Smooth muscle cell (in vitro differentiated cells): ENCODE measurements around the gene DLL3. TPM values are rescaled to one million over a fixed set of nuclear protein-coding genes. Genes with fewer than 3 reads are reported as not detected.

Experiments used
- DNase-seq: peaks from one replicate; lab custom pipeline; 2025; ENCODE audit not compliant: unreplicated experiment; lab: John Stamatoyannopoulos, UW
- H2AFZ ChIP-seq: fragments of 200-600 bp; sonication (generic); 2 replicates; pipeline ENCODE4 v1.6.0; 2016; ENCODE audit warnings: antibody characterized with exemption, low read depth, mild to moderate bottlenecking
- H3F3A ChIP-seq: fragments of 200-600 bp; sonication (generic); 2 replicates; pipeline ENCODE4 v1.6.0; 2017; ENCODE audit warnings: antibody characterized with exemption, low read depth
- H3K27ac ChIP-seq: fragments of 200-600 bp; sonication (generic); 2 replicates; pipeline ENCODE4 v1.5.1; 2016; ENCODE audit warnings: low read depth, mild to moderate bottlenecking
- H3K27me3 ChIP-seq: fragments of 200-600 bp; sonication (generic); 2 replicates; pipeline ENCODE4 v1.6.1; 2016; ENCODE audit warnings: low read depth, mild to moderate bottlenecking
- H3K36me3 ChIP-seq: fragments of 200-600 bp; sonication (generic); 2 replicates; pipeline ENCODE4 v1.5.1; 2016; ENCODE audit warnings: low read depth
- H3K4me1 ChIP-seq: fragments of 200-600 bp; sonication (generic); 2 replicates; pipeline ENCODE4 v1.5.1; 2016; ENCODE audit warnings: low read depth
- H3K4me2 ChIP-seq: fragments of 200-600 bp; sonication (generic); 2 replicates; pipeline ENCODE4 v1.6.0; 2016; ENCODE audit warnings: mild to moderate bottlenecking
- H3K4me3 ChIP-seq: fragments of 200-600 bp; sonication (generic); 2 replicates; pipeline ENCODE4 v1.5.1; 2016; ENCODE audit warnings: mild to moderate bottlenecking
- H3K79me2 ChIP-seq: fragments of 200-600 bp; sonication (generic); 2 replicates; pipeline ENCODE4 v1.6.0; 2016; ENCODE audit warnings: low read depth, mild to moderate bottlenecking
- H3K9ac ChIP-seq: fragments of 200-600 bp; sonication (generic); 2 replicates; pipeline ENCODE4 v1.6.0; 2016; ENCODE audit warnings: low read depth
- H3K9me3 ChIP-seq: fragments of 200-600 bp; sonication (generic); replicated peaks from 2 replicates; pipeline ENCODE4 v1.5.1; 2016; ENCODE audit warnings: low read depth
- H4K20me1 ChIP-seq: fragments of 200-600 bp; sonication (generic); 2 replicates; pipeline ENCODE4 v1.6.0; 2016; ENCODE audit warnings: low read depth
- CTCF ChIP-seq: fragments of 200-600 bp; sonication (generic); IDR thresholded peaks from 2 replicates; pipeline ENCODE4 v1.5.1; 2017; ENCODE audit warnings: borderline replicate concordance, mild to moderate bottlenecking, antibody characterized with exemption; ENCODE audit not compliant: insufficient read depth, poor library complexity, severe bottlenecking
- WGBS: methylation state at CpG from one replicate; pipeline ENCODE4 v1.1.7; 2016; ENCODE audit warnings: low lambda C conversion rate; 5-methylcytosine and 5-hydroxymethylcytosine counted together
- polyA plus RNA-seq: library from polyadenylated mRNA; unstranded; fragments of >200 nt; fragmentation: Nextera tagmentation; extraction: Ambion mirVana; gene quantifications from 2 replicates; pipeline ENCODE4 v1.2.1, GENCODE V29; 2016
- total RNA-seq: library from RNA; depleted of rRNA; stranded (reverse); fragments of >200 nt; gene quantifications from 2 replicates; pipeline ENCODE4 v1.2.3, GENCODE V29; 2014

Gene DLL3
- total and polyA plus RNA-seq, 2 experiments from 2014 or later, result 1.6 to 9.3 TPM

- H2AFZ ChIP-seq, result no peak overlapping the region
- H3K79me2 ChIP-seq, result no peaks in the 10 kb centered on the region
- no peak overlapping the region for H3K4me2 ChIP-seq
- DNase-seq, result no peak
- no peaks in the 10 kb centered on the region for H3K9me3 ChIP-seq
- H4K20me1 ChIP-seq, result no peaks in the 10 kb centered on the region
- TF ChIP-seq CTCF, result no peak
- no peaks in the 10 kb centered on the region for H3K4me1 ChIP-seq
- no peak overlapping the region for H3K9ac ChIP-seq
- H3K27ac ChIP-seq, result no peak overlapping the region
- H3F3A ChIP-seq, result no peaks in the 10 kb centered on the region
- no peaks in the 10 kb centered on the region for H3K36me3 ChIP-seq
- WGBS, result 91% methylated on average over 8 of the region's 8 CpGs
- no peak overlapping the region for H3K4me3 ChIP-seq
- peaks cover 23% of the 10 kb centered on the region for H3K27me3 ChIP-seq
Measured at GRCh38 chr19:39520541-39521484, 22.1 kb downstream of the DLL3 start.

- TF ChIP-seq CTCF, result no peak
- no peak for DNase-seq
- Histone ChIP-seq H3K27ac (no peak overlapping the region), H3K4me3 (no peak overlapping the region), H2AFZ (no peak overlapping the region), H3K4me1 (no peaks in the 10 kb centered on the region), H3K4me2 (no peak overlapping the region), H3K36me3 (no peaks in the 10 kb centered on the region), H3K9ac (no peak overlapping the region), H3K27me3 (no peaks in the 10 kb centered on the region), H4K20me1 (no peaks in the 10 kb centered on the region), H3K9me3 (no peaks in the 10 kb centered on the region), H3F3A (no peaks in the 10 kb centered on the region), H3K79me2 (no peaks in the 10 kb centered on the region)
- 87% methylated on average over 8 of the region's 8 CpGs for WGBS
Measured at GRCh38 chr19:39524495-39524894, 25.7 kb downstream of the DLL3 start.

GRCh38 chr19:39525205-39525604 is 26.5 kb downstream of the DLL3 start:
- no peak for TF ChIP-seq CTCF
- Histone ChIP-seq H3K9me3 (no peaks in the 10 kb centered on the region), H3F3A (no peaks in the 10 kb centered on the region), H3K27me3 (no peaks in the 10 kb centered on the region), H4K20me1 (no peaks in the 10 kb centered on the region), H3K4me1 (no peaks in the 10 kb centered on the region), H3K79me2 (peaks cover 6% of the 10 kb centered on the region), H3K36me3 (no peaks in the 10 kb centered on the region), H3K4me3 (no peak overlapping the region), H3K9ac (no peak overlapping the region), H2AFZ (no peak overlapping the region), H3K4me2 (no peak overlapping the region), H3K27ac (no peak overlapping the region)
- 96% methylated on average over 3 of the region's 3 CpGs for WGBS
- no peak for DNase-seq
